HEK293 (cell line): ENCODE data around the gene PPAT.

Experiments
- CTCF ChIA-PET: fragments of 350-600 bp; formaldehyde crosslinking; extraction: SDS; loops from one replicate; lab custom pipeline; 2021; ENCODE audit warnings: antibody characterized with exemption; lab: Yijun Ruan, JAX
- POLR2A ChIA-PET: fragments of 300-600 bp; formaldehyde crosslinking; extraction: SDS; loops from one replicate; lab custom pipeline; 2020; ENCODE audit warnings: antibody characterized with exemption, inconsistent platforms; lab: Yijun Ruan, JAX
- H3K27ac ChIP-seq: fragments of 200-500 bp; sonication (Bioruptor generic); 2 replicates; pipeline ENCODE4 v1.5.1; 2014; ENCODE audit warnings: low read depth, low read length, control low read depth, inconsistent platforms; ENCODE audit errors: extremely low read depth
- H3K36me3 ChIP-seq, 2 experiments: fragments of 200-500 bp in 1 of 2; sonication (Bioruptor generic) in 1 of 2; 1 replicate in 1 of 2; 2 replicates in 1 of 2; pipeline ENCODE4 v1.5.1; 2014 to 2017; ENCODE audit warnings: inconsistent platforms in 2 of 2, low read length in 2 of 2; ENCODE audit not compliant: control insufficient read depth in 2 of 2, insufficient read depth in 1 of 2
- H3K4me1 ChIP-seq: fragments of 200-500 bp; sonication (Bioruptor generic); 2 replicates; pipeline ENCODE4 v1.5.1; 2014; ENCODE audit warnings: mild to moderate bottlenecking, low read length, inconsistent platforms; ENCODE audit not compliant: control insufficient read depth, insufficient read depth
- H3K4me3 ChIP-seq: 2 replicates; pipeline ENCODE4 v1.5.1; 2011; ENCODE audit warnings: low read depth, mild to moderate bottlenecking, control low read depth, low read length, moderate library complexity
- H3K9me3 ChIP-seq: fragments of 200-500 bp; sonication (Bioruptor generic); 2 replicates; pipeline ENCODE4 v1.5.1; 2014; ENCODE audit warnings: low read depth, low read length, inconsistent platforms; ENCODE audit not compliant: control insufficient read depth, insufficient read depth
- BCL11A ChIP-seq: fragments of 450-650 bp; formaldehyde crosslinking; IDR thresholded peaks from 2 replicates; pipeline ENCODE4 v1.5.1; 2016; ENCODE audit warnings: low read depth, missing biosample characterization, missing genetic modification characterization
- EGR2 ChIP-seq: fragments of 450-650 bp; formaldehyde crosslinking; IDR thresholded peaks from 2 replicates; pipeline ENCODE4 v1.5.1; 2016; ENCODE audit warnings: low read depth, missing biosample characterization, missing genetic modification characterization
- SP3 ChIP-seq: fragments of 450-650 bp; formaldehyde crosslinking; IDR thresholded peaks from 2 replicates; pipeline ENCODE4 v1.5.1; 2016; ENCODE audit warnings: missing biosample characterization, missing genetic modification characterization
- ZBTB20 ChIP-seq: fragments of 450-650 bp; formaldehyde crosslinking; IDR thresholded peaks from 2 replicates; pipeline ENCODE4 v1.5.1; 2016; ENCODE audit warnings: missing biosample characterization, missing genetic modification characterization
- ZBTB21 ChIP-seq: fragments of 450-650 bp; formaldehyde crosslinking; IDR thresholded peaks from 2 replicates; pipeline ENCODE4 v1.5.1; 2017; ENCODE audit warnings: missing biosample characterization, missing genetic modification characterization
- ZFP3 ChIP-seq: fragments of 450-650 bp; formaldehyde crosslinking; IDR thresholded peaks from 2 replicates; pipeline ENCODE4 v1.5.1; 2016; ENCODE audit warnings: low read depth, missing biosample characterization, missing genetic modification characterization
- ZNF121 ChIP-seq: fragments of 450-650 bp; formaldehyde crosslinking; IDR thresholded peaks from 2 replicates; pipeline ENCODE4 v1.5.1; 2016; ENCODE audit warnings: missing biosample characterization, missing genetic modification characterization
- ZNF157 ChIP-seq: fragments of 450-650 bp; formaldehyde crosslinking; IDR thresholded peaks from 2 replicates; pipeline ENCODE4 v1.5.1; 2016; ENCODE audit warnings: missing biosample characterization, missing genetic modification characterization
- ZNF221 ChIP-seq: fragments of 450-650 bp; formaldehyde crosslinking; IDR thresholded peaks from 2 replicates; pipeline ENCODE4 v1.5.1; 2017; ENCODE audit warnings: missing biosample characterization, missing genetic modification characterization, borderline replicate concordance
- ZNF23 ChIP-seq: fragments of 450-650 bp; formaldehyde crosslinking; IDR thresholded peaks from 2 replicates; pipeline ENCODE4 v1.5.1; 2016; ENCODE audit warnings: missing biosample characterization, missing genetic modification characterization, borderline replicate concordance
- ZNF302 ChIP-seq: fragments of 450-650 bp; formaldehyde crosslinking; IDR thresholded peaks from 2 replicates; pipeline ENCODE4 v1.5.1; 2016; ENCODE audit warnings: missing biosample characterization, missing genetic modification characterization, low read depth
- ZNF362 ChIP-seq: fragments of 450-650 bp; formaldehyde crosslinking; IDR thresholded peaks from 2 replicates; pipeline ENCODE4 v1.5.1; 2016; ENCODE audit warnings: missing biosample characterization, missing genetic modification characterization
- ZNF488 ChIP-seq: fragments of 450-650 bp; formaldehyde crosslinking; IDR thresholded peaks from 2 replicates; pipeline ENCODE4 v1.5.1; 2016; ENCODE audit warnings: missing biosample characterization, missing genetic modification characterization
- ZNF610 ChIP-seq: fragments of 450-650 bp; formaldehyde crosslinking; IDR thresholded peaks from 2 replicates; pipeline ENCODE4 v1.5.1; 2016; ENCODE audit warnings: missing biosample characterization, missing genetic modification characterization, borderline replicate concordance
- ZNF623 ChIP-seq: fragments of 450-650 bp; formaldehyde crosslinking; IDR thresholded peaks from 2 replicates; pipeline ENCODE4 v1.5.1; 2016; ENCODE audit warnings: missing biosample characterization, missing genetic modification characterization
- ZXDB ChIP-seq: fragments of 450-650 bp; formaldehyde crosslinking; IDR thresholded peaks from 2 replicates; pipeline ENCODE4 v1.5.1; 2016; ENCODE audit warnings: missing biosample characterization, missing genetic modification characterization
- TF ChIP-seq, protein P1 (sequence below): fragments of 450-650 bp; formaldehyde crosslinking; IDR thresholded peaks from 2 replicates; pipeline ENCODE4 v1.5.1; 2017; ENCODE audit warnings: missing biosample characterization, missing genetic modification characterization
- TF ChIP-seq, protein P2 (sequence below): fragments of 450-650 bp; formaldehyde crosslinking; IDR thresholded peaks from 2 replicates; pipeline ENCODE4 v1.5.1; 2016; ENCODE audit warnings: missing biosample characterization, missing genetic modification characterization
- TF ChIP-seq, protein P3 (sequence below): fragments of 450-650 bp; formaldehyde crosslinking; IDR thresholded peaks from 2 replicates; pipeline ENCODE4 v1.5.1; 2016; ENCODE audit warnings: missing biosample characterization, missing genetic modification characterization
- TF ChIP-seq, protein P4 (sequence below): fragments of 450-650 bp; formaldehyde crosslinking; conservative IDR thresholded peaks from 2 replicates; pipeline ENCODE4 v1.5.1; 2016; ENCODE audit warnings: low read depth, missing biosample characterization, missing genetic modification characterization

Gene PPAT

DNA sequence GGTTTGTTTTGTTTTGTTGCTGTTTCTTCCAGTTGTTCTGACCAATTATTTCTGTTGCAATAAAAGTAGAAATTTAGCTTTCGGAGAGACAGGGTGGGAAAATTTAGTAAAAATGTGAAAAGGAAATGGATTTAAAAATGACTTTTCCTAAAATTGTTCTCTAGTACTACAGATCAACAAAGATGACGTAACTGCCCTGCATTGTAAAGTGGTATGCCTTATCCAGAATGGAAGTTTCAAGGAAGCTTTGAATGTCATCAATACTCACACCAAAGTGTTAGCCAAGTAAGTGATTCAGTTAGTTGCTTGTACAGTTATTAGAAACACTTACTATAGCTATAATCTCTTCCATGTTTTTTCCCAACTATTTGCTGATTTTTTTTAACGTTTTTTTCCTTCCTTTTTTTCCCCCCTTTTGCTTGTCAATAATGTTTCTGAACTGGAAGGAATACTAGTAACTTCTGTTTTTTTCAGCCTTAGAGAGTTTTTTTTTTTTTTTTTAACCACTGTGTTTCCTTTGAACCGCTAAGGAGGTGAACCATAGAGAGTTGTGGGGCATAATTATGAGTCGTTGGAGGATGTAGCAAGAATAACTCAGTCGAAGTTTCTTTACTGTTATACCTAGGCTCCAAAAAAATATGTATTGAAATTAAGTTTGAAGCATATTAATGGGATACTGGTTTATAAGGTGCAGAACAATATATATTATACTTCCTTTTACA, 34.2 kb upstream of the PPAT start:
- peak; percentile 43; the same call in 1 of the 2 replicates for TF ChIP-seq ZNF362 (tag by site-specific recombination)
- no peak for TF ChIP-seq ZFP3
- TF ChIP-seq, protein P1, sequence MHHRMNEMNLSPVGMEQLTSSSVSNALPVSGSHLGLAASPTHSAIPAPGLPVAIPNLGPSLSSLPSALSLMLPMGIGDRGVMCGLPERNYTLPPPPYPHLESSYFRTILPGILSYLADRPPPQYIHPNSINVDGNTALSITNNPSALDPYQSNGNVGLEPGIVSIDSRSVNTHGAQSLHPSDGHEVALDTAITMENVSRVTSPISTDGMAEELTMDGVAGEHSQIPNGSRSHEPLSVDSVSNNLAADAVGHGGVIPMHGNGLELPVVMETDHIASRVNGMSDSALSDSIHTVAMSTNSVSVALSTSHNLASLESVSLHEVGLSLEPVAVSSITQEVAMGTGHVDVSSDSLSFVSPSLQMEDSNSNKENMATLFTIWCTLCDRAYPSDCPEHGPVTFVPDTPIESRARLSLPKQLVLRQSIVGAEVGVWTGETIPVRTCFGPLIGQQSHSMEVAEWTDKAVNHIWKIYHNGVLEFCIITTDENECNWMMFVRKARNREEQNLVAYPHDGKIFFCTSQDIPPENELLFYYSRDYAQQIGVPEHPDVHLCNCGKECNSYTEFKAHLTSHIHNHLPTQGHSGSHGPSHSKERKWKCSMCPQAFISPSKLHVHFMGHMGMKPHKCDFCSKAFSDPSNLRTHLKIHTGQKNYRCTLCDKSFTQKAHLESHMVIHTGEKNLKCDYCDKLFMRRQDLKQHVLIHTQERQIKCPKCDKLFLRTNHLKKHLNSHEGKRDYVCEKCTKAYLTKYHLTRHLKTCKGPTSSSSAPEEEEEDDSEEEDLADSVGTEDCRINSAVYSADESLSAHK, result peak; percentile 90
- H3K4me3 ChIP-seq, result no peak overlapping the region
- H3K27ac ChIP-seq, result no peak overlapping the region
- no peaks in the 10 kb centered on the region for H3K4me1 ChIP-seq
- POLR2A ChIA-PET, result interaction anchor here (0.6 kb wide), 1 partner anchor 82 kb away, joined by 3 read pairs; no protein-coding TSS in a partner anchor
- CTCF ChIA-PET, result interaction anchor here (0.7 to 1.5 kb wide), 3 partner anchors 9 to 367 kb away, joined by 3 to 5 read pairs (median 3); no protein-coding TSS in a partner anchor
- peaks cover 34 to 49% of the 10 kb centered on the region in 2 experiments for H3K36me3 ChIP-seq
- no peaks in the 10 kb centered on the region for H3K9me3 ChIP-seq

DNA sequence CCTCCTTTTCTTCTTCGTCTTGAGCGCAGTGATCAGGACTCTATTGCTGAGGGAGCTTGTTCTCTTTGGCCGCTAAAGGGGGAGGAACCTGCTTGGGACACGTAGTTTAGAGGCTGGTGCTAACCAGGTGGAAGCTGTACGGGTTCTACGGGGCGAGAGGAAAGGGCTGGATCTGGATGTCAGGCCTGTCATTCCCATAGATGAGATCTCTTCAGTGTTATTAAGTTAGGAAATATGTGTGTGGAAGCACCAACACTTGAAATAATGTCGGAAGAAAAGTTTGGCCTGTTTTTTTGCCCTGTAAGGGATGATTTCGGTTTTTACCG, 32.6 kb upstream of the PPAT start:
- TF ChIP-seq, protein P2, sequence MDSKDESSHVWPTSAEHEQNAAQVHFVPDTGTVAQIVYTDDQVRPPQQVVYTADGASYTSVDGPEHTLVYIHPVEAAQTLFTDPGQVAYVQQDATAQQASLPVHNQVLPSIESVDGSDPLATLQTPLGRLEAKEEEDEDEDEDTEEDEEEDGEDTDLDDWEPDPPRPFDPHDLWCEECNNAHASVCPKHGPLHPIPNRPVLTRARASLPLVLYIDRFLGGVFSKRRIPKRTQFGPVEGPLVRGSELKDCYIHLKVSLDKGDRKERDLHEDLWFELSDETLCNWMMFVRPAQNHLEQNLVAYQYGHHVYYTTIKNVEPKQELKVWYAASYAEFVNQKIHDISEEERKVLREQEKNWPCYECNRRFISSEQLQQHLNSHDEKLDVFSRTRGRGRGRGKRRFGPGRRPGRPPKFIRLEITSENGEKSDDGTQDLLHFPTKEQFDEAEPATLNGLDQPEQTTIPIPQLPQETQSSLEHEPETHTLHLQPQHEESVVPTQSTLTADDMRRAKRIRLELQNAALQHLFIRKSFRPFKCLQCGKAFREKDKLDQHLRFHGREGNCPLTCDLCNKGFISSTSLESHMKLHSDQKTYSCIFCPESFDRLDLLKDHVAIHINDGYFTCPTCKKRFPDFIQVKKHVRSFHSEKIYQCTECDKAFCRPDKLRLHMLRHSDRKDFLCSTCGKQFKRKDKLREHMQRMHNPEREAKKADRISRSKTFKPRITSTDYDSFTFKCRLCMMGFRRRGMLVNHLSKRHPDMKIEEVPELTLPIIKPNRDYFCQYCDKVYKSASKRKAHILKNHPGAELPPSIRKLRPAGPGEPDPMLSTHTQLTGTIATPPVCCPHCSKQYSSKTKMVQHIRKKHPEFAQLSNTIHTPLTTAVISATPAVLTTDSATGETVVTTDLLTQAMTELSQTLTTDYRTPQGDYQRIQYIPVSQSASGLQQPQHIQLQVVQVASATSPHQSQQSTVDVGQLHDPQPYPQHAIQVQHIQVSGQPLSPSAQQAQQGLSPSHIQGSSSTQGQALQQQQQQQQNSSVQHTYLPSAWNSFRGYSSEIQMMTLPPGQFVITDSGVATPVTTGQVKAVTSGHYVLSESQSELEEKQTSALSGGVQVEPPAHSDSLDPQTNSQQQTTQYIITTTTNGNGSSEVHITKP (tag by site-specific recombination), result no peak
- TF ChIP-seq ZXDB, result peak; percentile 82
- TF ChIP-seq ZNF610 (tag by site-specific recombination), result no peak
- TF ChIP-seq, protein P3, sequence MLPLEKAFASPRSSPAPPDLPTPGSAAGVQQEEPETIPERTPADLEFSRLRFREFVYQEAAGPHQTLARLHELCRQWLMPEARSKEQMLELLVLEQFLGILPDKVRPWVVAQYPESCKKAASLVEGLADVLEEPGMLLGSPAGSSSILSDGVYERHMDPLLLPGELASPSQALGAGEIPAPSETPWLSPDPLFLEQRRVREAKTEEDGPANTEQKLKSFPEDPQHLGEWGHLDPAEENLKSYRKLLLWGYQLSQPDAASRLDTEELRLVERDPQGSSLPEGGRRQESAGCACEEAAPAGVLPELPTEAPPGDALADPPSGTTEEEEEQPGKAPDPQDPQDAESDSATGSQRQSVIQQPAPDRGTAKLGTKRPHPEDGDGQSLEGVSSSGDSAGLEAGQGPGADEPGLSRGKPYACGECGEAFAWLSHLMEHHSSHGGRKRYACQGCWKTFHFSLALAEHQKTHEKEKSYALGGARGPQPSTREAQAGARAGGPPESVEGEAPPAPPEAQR (tag by site-specific recombination), result no peak
- no peak for TF ChIP-seq BCL11A (tag by site-specific recombination)
- peak; percentile 37; the same call in 1 of the 2 replicates for TF ChIP-seq ZNF121 (tag by site-specific recombination)
- no peak for TF ChIP-seq SP3 (tag by site-specific recombination)
- no peak for TF ChIP-seq ZBTB20
- no peak for TF ChIP-seq ZNF623
- no peak for TF ChIP-seq ZBTB21
- no peak for TF ChIP-seq ZNF302
- no peak for TF ChIP-seq ZNF23 (tag by site-specific recombination)
- TF ChIP-seq ZNF488 (tag by site-specific recombination), result no peak
- TF ChIP-seq EGR2, result no peak
- TF ChIP-seq ZNF221 (tag by site-specific recombination), result no peak
- TF ChIP-seq, protein P4, sequence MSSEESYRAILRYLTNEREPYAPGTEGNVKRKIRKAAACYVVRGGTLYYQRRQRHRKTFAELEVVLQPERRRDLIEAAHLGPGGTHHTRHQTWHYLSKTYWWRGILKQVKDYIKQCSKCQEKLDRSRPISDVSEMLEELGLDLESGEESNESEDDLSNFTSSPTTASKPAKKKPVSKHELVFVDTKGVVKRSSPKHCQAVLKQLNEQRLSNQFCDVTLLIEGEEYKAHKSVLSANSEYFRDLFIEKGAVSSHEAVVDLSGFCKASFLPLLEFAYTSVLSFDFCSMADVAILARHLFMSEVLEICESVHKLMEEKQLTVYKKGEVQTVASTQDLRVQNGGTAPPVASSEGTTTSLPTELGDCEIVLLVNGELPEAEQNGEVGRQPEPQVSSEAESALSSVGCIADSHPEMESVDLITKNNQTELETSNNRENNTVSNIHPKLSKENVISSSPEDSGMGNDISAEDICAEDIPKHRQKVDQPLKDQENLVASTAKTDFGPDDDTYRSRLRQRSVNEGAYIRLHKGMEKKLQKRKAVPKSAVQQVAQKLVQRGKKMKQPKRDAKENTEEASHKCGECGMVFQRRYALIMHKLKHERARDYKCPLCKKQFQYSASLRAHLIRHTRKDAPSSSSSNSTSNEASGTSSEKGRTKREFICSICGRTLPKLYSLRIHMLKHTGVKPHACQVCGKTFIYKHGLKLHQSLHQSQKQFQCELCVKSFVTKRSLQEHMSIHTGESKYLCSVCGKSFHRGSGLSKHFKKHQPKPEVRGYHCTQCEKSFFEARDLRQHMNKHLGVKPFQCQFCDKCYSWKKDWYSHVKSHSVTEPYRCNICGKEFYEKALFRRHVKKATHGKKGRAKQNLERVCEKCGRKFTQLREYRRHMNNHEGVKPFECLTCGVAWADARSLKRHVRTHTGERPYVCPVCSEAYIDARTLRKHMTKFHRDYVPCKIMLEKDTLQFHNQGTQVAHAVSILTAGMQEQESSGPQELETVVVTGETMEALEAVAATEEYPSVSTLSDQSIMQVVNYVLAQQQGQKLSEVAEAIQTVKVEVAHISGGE (tag by site-specific recombination), result 0 out of 2 replicates have a peak, but pooled peaks have one; percentile 11
- TF ChIP-seq ZNF157 (tag by site-specific recombination), result no peak
- Histone ChIP-seq H3K9me3 (no peaks in the 10 kb centered on the region), H3K36me3 (peaks cover 27 to 44% of the 10 kb centered on the region in 2 experiments), H3K4me1 (no peaks in the 10 kb centered on the region), H3K27ac (peak overlapping the region; percentile 68), H3K4me3 (peak overlapping the region; percentile 87)
- CTCF ChIA-PET, result interaction anchor here (0.7 kb wide), 1 partner anchor 76 kb away, joined by 3 read pairs; no protein-coding TSS in a partner anchor
- POLR2A ChIA-PET, result interaction anchor here (1.4 to 1.5 kb wide), 2 partner anchors 33 to 439 kb away, joined by 4 to 5 read pairs; partner anchors contain the start of genes PAICS, PPAT and REST
